Thyroid gland (tissue), 4 donors: ENCODE results near the gene NHLH2. TPM values are rescaled to one million over a fixed set of nuclear protein-coding genes. Genes with fewer than 3 reads are reported as not detected.

Source experiments
- DNase-seq, 2 donors: peaks; one replicate each; pipeline ENCODE4 v3.0.0-alpha.2; 2019
- H3K27ac ChIP-seq, 3 donors: fragments of 200-600 bp; sonication (generic); 1 replicate in 2 of 3; 2 replicates in 1 of 3; pipeline ENCODE4 v1.5.1; 2016 to 2019; ENCODE audit warnings: mild to moderate bottlenecking in 1 of 3, moderate library complexity in 1 of 3
- H3K27me3 ChIP-seq: fragments of 200-600 bp; sonication (generic); one replicate; pipeline ENCODE4 v1.5.1; 2019
- H3K36me3 ChIP-seq, 2 donors: fragments of 200-600 bp; sonication (generic); one replicate each; pipeline ENCODE4 v1.5.1; 2016 to 2019
- H3K4me1 ChIP-seq, 2 donors: fragments of 200-600 bp; sonication (generic); one replicate each; pipeline ENCODE4 v1.5.1; 2017 to 2019
- H3K4me3 ChIP-seq, 3 donors: fragments of 200-600 bp; sonication (generic); replicated peaks in 1 of 3; 1 replicate in 2 of 3; 2 replicates in 1 of 3; pipeline ENCODE4 v1.5.1; 2016; ENCODE audit warnings: mild to moderate bottlenecking in 1 of 3
- H3K9me3 ChIP-seq: fragments of 200-600 bp; sonication (generic); one replicate; pipeline ENCODE4 v1.5.1; 2017
- CTCF ChIP-seq, 6 experiments: fragments of 200-600 bp in 3 of 6; fragments of 450-650 bp in 3 of 6; sonication (generic) in 3 of 6; IDR thresholded peaks; one replicate each; pipeline ENCODE4 v1.5.1; 2016 to 2019; ENCODE audit warnings: antibody characterized with exemption in 6 of 6, mild to moderate bottlenecking in 2 of 6, inconsistent platforms in 1 of 6, moderate library complexity in 1 of 6
- POLR2A ChIP-seq, 2 donors: fragments of 450-650 bp; IDR thresholded peaks; one replicate each; pipeline ENCODE4 v1.6.1; 2017; ENCODE audit warnings: antibody characterized with exemption in 2 of 2, mild to moderate bottlenecking in 2 of 2, moderate library complexity in 1 of 2
- WGBS, 2 donors: methylation state at CpG; one replicate each; pipeline ENCODE4 v1.1.5; 2017; 5-methylcytosine and 5-hydroxymethylcytosine counted together
- intact Hi-C: fragments of 100-400 bp; cut with DNase I; formaldehyde crosslinking; loops from one replicate; pipeline ENCODE4 v1.15.1; 2023
- total RNA-seq, 4 donors: library from RNA; depleted of rRNA; stranded (reverse); fragments of >200 nt; gene quantifications; one replicate each; pipeline ENCODE4 v1.2.3, GENCODE V29; 2016

NHLH2 gene
- total RNA-seq, 4 donors from 2014 or later: not detected

- no peak for DNase-seq
- Histone ChIP-seq H3K9me3 (no peaks in the 10 kb centered on the region), H3K4me1 (no peaks in the 10 kb centered on the region), H3K36me3 (no peaks in the 10 kb centered on the region), H3K27me3 (no peaks in the 10 kb centered on the region), H3K4me3 (no peak overlapping the region), H3K27ac (no peak overlapping the region)
- TF ChIP-seq POLR2A (IDR thresholded peaks at IDR 0.05) (no peak), CTCF (IDR thresholded peaks at IDR 0.05) (no peak)
- intact Hi-C loops: no loop called here
- 94 to 96% methylated on average over 1 of the region's 1 CpG for WGBS, 2 donors
Observed at GRCh38 chr1:115880981-115881672, 40.2 kb upstream of the NHLH2 start.

- Histone ChIP-seq H3K27me3 (no peaks in the 10 kb centered on the region), H3K9me3 (no peaks in the 10 kb centered on the region), H3K36me3 (no peaks in the 10 kb centered on the region), H3K4me1 (no peaks in the 10 kb centered on the region), H3K4me3 (no peak overlapping the region), H3K27ac (no peak overlapping the region)
- WGBS, 2 donors: 83 to 100% methylated on average over 1 of the region's 1 CpG
- no peak for DNase-seq
- no peak for TF ChIP-seq POLR2A (IDR thresholded peaks at IDR 0.05)
- intact Hi-C loops: no loop called here
Observed at GRCh38 chr1:115879977-115880376, 39.1 kb upstream of the NHLH2 start.

- H3K36me3 ChIP-seq: no peaks in the 10 kb centered on the region
- intact Hi-C loops: no loop called here
Observed at GRCh38 chr1:115877511-115877910, 36.6 kb upstream of the NHLH2 start.

GRCh38 chr1:115874904-115875303, 34.0 kb upstream of the NHLH2 start:
- H3K36me3 ChIP-seq: no peaks in the 10 kb centered on the region
- intact Hi-C loops: no loop called here
- no peak for DNase-seq
- H3K4me1 ChIP-seq: no peaks in the 10 kb centered on the region
- H3K27ac ChIP-seq: no peak overlapping the region
- no peak overlapping the region for H3K4me3 ChIP-seq
- 84 to 86% methylated on average over 5 of the region's 5 CpGs for WGBS, 2 donors
- TF ChIP-seq POLR2A (IDR thresholded peaks at IDR 0.05) (no peak), CTCF (IDR thresholded peaks at IDR 0.05) (no peak)
- H3K27me3 ChIP-seq: no peaks in the 10 kb centered on the region
- H3K9me3 ChIP-seq: no peaks in the 10 kb centered on the region

More at GRCh38 chr1:115877511-115877910, 36.6 kb upstream of the NHLH2 start:
- Histone ChIP-seq H3K27me3 (no peaks in the 10 kb centered on the region), H3K4me1 (no peaks in the 10 kb centered on the region), H3K4me3 (no peak overlapping the region), H3K27ac (no peak overlapping the region), H3K9me3 (no peaks in the 10 kb centered on the region)
- 30 to 43% methylated on average over 5 of the region's 5 CpGs for WGBS, 2 donors
- TF ChIP-seq CTCF (IDR thresholded peaks at IDR 0.05) (no peak), POLR2A (IDR thresholded peaks at IDR 0.05) (no peak)
- no peak for DNase-seq

- Histone ChIP-seq H3K4me3 (no peak overlapping the region), H3K9me3 (no peaks in the 10 kb centered on the region), H3K27ac (no peak overlapping the region), H3K4me1 (no peaks in the 10 kb centered on the region), H3K36me3 (no peaks in the 10 kb centered on the region), H3K27me3 (no peaks in the 10 kb centered on the region)
- no peak for DNase-seq
- TF ChIP-seq CTCF (IDR thresholded peaks at IDR 0.05) (no peak), POLR2A (IDR thresholded peaks at IDR 0.05) (no peak)
- 66 to 75% methylated on average over 4 of the region's 4 CpGs for WGBS, 2 donors
- intact Hi-C loops: no loop called here
Observed at GRCh38 chr1:115874497-115874896, 33.6 kb upstream of the NHLH2 start.
